ENCODE results near the gene ARX.

- TF ChIP-seq POLR2AphosphoS5 (IDR thresholded peaks at IDR 0.05; ENCODE audit: borderline replicate concordance, low read depth, low read length) (no peak), EZH2 (IDR thresholded peaks at IDR 0.05) (no peak)
Observed at GRCh38 chrX:25016361-25016671, 551 bp upstream of the ARX start.
